Prostate gland (tissue), 2 donors: ENCODE results near the gene ASIC4.

ENCODE experiments used
- POLR2AphosphoS5 ChIP-seq: sonication (generic); formaldehyde crosslinking; IDR thresholded peaks from one replicate; pipeline ENCODE4 v1.6.1; 2017; ENCODE audit warnings: antibody characterized with exemption
- TF ChIP-seq, protein P1 (sequence below), 4 experiments: fragments of 200-600 bp in 2 of 4; fragments of 450-650 bp in 2 of 4; sonication (generic) in 2 of 4; IDR thresholded peaks; 1 replicate in 3 of 4; 2 replicates in 1 of 4; pipeline ENCODE4 v1.5.1; 2016 to 2019; ENCODE audit warnings: antibody characterized with exemption in 4 of 4, mild to moderate bottlenecking in 2 of 4, moderate library complexity in 2 of 4

DNA sequence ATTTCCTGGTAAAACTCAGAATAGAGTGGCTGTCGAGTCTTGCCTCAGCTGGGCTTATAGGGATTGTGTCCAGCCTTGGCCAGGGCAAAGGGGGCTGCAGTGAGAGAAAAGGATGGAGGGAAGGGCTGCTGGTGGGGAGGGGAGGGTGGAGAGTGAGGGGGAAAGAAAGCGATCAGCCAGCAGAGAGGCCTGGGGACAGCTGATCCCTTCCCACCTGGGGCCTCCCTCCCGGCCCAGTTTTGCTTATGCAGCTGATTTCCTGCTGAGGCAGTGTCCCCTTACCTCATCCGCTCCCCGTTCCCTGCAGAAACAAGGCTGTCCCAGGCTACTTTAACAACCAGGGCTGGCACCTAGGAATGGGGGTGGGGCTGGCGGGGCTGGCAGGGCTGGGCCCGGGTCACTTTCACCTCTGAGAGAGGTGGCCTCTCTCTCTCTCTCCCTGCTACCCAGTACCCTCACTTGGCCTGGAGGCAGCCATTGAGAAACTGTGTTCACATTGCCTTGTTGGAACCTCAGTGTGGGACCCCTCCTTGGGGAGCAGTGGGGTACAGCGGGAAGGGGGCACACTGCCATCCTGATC is 27.8 kb upstream of the ASIC4 start:
- TF ChIP-seq, protein P1, sequence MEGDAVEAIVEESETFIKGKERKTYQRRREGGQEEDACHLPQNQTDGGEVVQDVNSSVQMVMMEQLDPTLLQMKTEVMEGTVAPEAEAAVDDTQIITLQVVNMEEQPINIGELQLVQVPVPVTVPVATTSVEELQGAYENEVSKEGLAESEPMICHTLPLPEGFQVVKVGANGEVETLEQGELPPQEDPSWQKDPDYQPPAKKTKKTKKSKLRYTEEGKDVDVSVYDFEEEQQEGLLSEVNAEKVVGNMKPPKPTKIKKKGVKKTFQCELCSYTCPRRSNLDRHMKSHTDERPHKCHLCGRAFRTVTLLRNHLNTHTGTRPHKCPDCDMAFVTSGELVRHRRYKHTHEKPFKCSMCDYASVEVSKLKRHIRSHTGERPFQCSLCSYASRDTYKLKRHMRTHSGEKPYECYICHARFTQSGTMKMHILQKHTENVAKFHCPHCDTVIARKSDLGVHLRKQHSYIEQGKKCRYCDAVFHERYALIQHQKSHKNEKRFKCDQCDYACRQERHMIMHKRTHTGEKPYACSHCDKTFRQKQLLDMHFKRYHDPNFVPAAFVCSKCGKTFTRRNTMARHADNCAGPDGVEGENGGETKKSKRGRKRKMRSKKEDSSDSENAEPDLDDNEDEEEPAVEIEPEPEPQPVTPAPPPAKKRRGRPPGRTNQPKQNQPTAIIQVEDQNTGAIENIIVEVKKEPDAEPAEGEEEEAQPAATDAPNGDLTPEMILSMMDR (IDR thresholded peaks at IDR 0.05) = no peak
- TF ChIP-seq POLR2AphosphoS5 = no peak
